ENCODE measurements around the gene NTM.
"Not testable (repeated sequence)": the region's sequence is repeated elsewhere in the genome, so short reads cannot be mapped to it uniquely, and the experiment has no call there.

Gene NTM

DNA sequence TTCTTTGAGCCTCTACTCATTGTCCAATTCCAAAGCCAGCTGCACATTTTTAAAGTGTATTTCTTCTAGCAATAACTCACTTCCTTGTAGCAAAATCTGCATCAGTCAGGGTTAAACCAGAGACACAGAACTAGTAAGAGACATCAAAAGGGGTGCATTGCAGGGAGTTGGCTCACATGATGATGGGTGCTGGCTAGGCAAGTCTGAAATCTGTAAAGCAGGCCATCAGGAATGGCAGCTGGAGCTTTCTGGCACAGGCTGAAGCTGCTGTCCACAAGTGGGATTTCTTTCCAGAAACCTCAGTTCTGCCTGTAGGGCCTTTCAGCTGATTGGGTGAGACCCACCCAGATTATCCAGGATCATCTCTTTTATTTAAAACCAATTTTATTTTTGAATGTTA, 698.1 kb downstream of the NTM start:
- no peak for DNase-seq

DNA sequence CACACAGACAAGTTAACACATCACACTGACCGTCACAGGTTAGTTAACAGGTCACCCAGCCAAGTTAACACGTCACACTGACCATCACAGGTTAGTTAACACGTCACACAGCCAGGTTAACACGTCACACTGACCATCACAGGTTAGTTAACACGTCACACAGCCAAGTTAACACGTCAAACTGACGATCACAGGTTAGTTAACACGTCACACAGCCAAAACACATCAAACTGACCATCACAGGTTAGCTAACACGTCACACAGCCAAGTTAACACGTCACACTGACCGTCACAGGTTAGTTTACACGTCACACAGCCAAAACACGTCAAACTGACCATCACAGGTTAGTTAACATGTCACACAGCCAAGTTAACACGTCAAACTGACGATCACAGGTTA, 699.2 kb downstream of the NTM start:
- DNase-seq: not testable (repeated sequence)

DNA sequence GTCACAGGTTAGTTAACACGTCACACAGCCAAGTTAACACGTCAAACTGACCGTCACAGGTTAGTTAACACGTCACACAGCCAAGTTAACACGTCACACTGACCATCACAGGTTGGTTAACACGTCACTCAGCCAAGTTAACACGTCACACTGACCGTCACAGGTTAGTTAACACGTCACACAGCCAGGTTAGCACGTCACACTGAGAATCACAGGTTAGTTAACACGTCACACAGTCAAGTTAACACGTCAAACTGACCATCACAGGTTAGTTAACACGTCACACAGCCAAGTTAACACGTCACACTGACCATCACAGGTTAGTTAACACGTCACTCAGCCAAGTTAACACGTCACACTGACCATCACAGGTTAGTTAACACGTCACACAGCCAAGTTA, 700.5 kb downstream of the NTM start:
- DNase-seq: not testable (repeated sequence)

DNA sequence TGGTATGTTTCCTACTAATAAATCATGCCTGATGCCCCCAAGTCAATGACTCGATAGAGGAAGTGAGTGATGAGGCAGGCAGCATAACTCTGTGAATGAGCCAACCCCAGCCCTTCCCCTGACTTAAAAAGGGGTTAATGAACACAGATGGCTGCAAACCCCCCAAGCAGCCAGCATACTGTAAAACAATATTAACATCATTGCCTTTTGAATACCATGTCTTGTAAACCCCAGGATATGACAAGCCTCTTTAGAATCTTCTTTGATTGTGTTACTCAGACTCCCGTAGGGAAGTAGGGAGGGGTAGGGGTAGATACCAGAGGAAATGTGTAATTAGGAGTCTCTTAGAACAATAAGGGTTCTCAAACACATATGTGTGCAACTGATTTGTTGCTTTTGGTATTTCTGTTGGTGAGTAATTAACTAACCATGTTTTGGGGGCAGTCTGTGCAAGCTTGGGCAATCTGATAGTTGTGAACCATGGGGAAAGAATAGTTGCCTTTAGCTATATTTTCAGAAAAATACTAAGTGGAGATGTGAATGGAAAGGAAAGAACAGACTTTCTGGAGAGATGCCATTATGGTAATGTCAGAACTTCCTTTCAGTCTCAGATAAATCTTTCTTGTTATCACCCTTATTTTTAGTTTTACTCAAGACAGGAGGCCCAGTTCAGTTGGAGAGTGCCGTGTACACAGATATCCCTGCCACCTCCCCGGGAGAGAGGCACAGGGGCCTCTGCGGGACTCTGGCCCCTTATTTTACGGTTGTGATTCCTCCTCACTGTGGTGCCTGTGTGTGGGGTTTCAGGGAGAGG, 701.8 kb downstream of the NTM start:
- DNase-seq: no peak

DNA sequence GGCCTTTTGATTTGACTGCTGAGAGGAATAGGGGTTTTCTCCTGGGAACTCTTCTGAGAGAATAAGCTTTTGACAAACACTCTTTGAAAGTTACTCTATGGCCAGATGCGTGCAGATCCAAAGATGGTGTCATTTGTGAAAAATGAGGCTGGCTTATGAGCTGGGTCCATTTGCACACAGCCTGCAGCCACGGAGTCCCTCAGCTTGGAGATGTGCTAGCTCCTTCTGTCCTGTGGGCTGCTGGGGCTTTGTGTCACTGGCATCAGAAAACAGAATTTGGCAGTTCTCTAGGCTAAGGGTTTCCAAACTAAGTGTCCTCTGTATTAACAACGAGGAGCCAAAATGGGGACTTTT, 702.4 kb downstream of the NTM start:
- DNase-seq: no peak

DNA sequence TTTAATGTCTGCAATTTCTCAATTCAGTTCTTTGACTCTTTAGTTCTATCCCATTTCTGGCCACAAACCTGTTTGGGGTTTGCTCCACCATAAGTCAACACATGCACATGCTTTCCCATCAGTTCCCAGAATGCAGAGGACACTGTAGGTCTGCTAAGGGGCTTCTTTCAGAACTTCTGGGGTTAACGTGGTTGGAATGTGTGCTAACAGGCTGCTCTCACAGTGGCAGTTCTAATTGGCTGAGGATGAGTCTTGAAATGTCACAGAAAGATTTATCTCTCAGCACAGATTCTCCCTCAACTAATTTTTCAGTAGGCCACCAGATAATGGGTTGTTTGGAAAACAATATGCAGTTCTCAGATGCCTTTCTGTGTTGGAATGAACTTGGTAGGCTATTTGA, 703.4 kb downstream of the NTM start:
- DNase-seq: no peak

DNA sequence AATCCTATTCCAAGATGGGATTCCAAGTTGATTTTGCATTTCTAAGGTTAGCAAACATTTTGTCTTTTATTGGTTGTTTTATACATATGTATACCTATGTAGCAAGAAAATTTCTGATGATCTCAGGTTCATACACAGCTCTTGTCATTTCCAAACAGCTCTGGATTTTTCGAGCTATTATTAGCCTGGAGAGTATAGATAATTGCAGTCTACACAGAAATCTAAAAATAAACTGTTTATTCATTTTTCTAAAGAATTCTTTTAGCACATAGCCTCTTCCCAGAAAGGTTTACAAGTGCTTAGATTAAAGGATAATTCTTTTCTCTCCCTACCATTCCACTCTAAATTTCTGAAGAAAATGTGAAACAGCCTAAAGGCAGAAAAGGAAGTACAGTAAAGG, 705.0 kb downstream of the NTM start:
- DNase-seq: no peak

DNA sequence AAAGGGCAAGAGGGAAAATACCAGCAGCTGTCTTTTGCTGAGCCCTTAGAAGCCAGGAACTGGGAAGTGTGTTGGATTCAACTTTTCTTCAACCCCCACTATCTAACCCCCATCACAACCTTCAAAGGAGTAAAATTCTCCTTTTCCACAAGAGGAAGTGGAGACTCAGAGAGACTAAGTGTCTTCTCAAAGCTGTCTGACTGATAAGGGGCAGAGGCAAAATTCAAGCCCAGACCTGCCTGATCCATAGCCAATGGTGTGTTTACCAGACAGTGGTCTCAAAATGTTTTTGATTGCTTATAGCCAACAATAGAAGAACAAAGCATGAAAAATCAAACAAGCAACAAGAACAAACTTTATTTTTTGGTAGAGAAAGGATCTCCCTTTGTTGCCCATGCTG, 707.0 kb downstream of the NTM start:
- no peak for DNase-seq

DNA sequence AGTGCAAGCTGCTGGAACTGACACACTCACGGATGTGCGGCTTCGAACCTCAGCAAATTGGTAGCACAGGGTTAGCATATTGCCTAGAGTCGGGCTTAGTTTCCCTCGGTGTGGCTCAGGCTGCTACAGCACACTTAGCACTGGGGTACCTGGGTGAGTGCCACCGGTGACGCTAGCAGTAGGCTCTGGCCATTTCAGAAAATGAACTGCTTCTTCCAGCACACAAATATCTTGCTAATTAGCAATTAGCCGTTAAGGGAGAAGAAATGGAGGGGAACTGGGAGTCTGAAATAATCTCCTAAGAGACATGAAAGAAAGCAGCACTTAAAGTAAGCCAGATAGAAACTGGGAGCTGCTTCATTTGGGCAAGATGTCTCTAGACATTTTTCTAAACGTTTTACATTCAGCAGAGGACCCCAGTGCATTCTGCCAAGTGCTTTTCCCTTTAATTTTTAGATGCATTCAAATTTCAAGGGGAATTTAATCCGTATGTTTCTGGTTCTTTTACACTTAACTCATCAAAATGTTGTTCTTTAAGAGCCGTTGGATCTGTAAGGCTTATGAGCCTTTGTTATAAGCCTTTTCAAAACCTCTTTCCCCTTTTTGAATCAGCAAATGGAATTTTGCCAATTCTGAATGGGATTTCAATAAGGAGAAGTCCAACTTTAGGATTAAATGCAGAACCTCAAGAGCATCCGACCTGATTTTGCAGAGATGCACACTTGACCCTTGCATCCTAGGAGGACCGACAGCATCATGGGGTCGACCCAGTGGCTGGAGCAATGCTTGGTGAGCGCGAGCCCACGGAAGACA, 708.1 kb downstream of the NTM start:
- DNase-seq: no peak

DNA sequence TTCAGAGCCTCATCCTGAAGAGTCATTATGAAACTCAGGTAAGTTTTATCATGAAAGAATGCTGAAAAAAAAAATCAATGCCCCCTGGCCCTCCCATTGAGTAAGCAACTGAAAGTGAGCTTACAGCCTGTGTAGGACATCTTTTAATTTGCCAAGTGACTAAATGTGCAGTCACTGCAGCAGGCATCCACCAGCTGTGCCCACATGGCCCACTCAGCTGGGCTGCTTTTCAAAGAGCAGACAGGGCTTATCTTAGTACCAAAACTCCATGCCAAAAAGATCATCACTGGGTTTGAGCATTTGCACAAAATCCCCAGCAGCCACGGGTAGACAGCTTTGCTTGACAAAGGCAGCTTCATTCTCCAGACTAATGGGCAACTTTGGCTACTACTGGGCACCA, 709.7 kb downstream of the NTM start:
- DNase-seq: no peak

DNA sequence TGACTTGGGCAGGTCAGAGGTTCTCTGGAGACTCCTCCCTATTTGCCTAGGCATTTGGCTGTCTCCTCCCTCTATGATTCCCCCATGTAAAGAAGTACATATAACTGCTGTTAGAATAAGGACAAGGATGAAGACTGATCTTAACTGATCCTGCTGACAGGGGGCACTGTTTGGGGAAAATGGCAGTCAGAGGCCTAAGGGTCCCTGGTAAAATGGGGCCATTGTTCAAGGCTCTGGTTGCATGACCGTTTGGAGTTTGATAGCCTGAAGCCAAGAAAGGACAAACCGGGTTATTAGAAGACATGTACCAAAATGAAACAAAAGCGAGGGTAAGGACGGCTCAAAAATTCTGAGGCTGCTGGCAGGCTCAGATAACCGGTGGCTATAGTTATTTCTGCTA, 712.2 kb downstream of the NTM start:
- no peak for DNase-seq

DNA sequence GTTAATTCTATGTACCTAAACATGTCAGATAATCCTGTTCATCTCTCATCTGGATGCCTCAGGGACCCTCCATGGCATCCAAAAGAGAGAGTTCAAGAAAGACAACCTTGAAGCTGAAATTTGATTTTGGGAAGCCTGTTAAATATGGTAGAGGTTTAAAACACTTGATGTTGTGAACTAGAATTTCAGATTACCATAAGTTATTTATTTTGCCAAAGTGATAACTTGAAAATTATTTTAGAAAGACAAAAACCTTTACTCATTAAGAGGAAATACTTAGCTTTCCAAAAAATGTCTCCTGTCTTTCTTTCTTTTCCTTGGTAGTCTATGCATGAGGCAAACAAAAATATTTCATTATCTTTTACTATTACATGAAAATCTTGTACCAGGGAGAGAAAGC, 714.0 kb downstream of the NTM start:
- DNase-seq: no peak

DNA sequence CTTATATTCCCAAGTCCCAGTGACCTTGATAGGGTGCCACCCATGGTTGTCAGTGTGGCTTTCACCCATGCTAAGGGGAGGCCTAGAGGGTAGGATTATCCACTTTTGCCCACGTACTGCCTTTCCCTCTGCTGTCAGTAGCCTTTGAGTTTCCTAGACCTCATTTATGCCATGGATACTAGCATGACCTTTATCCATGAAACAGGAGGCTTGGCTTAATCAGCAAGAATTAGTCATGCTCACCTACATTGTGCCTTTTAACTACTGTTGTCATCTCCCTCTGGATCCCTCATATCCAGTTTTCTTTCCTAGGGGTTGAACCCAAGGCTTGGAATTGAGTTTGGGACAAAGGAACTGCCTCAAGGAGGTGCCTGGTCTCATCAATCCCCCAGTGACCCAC, 716.7 kb downstream of the NTM start:
- DNase-seq: no peak

DNA sequence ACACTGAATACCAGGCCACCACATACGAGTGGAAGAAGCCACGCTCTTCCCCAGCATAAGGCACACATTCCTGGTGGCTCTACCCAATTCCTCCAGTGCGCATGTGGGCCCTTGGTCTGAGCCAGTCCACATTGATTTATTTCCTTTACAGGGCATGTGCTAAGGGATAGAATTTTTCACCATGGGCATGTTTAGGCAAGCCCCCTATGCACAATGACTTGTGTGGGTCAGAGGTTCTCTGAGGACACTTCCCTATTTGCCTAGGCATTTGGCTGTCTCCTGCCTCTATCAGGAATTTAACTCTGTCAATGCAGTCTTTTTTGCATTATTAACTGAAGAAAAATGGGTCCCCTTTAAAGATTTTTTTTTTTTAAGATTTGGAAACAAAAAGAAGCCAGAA, 718.1 kb downstream of the NTM start:
- no peak for DNase-seq

DNA sequence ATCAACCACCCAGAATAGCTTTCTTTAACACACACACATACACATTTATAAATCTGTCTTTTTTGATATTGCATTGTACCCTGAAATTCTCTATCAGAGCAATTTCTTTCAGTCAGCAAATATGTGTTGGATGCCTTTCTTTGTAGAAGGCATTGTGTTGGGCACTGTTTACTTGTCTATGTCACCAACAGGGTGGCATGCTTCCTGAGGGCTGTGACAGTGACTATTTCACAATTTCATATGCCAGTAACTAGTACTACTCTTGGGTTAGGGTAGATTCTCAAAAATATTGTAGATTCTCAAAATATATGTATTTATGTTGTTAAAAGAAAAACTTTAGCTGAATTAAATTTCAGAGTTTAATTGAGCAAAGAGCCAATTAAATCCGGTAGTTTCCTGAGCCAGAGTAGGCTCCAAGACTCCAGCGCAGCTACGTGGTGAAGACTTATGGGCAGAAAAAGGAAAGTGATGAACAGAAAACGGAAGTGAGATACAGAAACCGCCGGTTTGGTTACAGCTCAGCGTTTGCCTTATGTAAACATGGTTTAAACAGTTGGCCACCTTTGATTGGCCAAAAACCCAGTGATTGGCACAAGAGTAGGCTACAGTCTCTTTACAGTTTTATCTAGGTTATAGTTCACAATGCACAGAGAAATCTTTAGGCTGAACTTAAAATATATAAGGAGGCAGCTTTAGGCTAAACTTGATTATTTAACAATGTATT, 723.3 kb downstream of the NTM start:
- DNase-seq: peak; percentile 69 to 72

DNA sequence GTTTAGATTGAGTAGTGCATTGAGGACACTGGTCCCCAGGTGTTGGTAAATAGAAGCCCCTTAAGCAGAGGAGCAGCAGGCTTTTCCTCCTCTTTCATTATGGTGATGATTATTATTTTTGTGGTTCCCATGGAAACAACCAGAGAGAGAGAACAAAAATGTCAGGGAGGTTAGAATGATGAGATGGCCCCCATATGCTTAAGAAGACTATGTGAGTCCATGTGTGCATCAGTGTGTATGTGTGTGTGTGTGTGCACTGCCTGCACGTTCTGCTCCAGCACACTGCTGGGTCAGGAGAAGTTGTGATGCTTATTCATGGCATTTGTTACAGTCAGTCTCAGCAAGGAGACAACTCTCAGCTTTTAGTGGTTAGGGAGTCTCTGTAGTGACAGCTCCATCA, 724.2 kb downstream of the NTM start:
- DNase-seq: no peak

DNA sequence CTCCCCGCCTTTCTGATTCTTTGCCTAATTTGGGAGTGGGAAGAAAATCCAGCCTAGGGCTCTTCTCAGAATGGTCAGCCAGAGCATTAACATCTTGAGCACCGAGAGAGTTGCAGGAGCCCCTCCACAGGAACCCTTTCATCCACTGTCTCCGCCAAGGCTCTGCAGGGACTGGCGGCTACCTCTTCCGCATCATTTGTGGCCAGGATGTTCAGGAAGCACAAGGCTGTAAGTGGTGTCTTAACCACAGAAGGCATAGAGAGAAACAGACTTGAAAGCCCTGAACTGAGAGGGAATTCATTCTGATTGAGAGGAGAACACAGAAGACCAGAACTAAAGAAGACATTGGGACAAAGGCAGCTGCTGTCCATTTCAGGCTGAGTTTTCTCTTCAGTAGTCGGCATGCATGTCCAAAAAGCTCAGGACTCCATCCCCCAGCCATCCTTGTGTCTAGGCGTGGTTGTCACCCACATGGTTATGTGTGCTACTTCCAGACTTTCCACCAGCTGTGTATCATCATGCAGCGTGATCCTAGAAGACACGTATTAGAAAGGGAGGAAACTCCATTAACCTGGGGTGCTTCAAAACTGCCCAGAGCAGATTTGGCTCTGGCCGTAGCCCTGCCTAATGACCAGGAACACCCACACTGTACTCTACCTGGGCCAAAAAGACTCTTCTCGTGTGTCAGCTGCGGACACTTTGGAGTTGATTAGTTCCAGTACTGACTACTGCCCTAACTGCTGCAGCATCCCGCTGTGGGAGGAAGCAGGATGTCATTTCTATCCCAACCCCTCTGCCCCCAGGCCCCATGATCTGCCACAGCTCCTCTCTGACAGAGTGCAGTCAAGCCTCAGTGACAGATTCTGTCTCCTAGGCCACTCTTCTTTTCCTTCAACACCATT, 725.1 kb downstream of the NTM start:
- no peak for DNase-seq

DNA sequence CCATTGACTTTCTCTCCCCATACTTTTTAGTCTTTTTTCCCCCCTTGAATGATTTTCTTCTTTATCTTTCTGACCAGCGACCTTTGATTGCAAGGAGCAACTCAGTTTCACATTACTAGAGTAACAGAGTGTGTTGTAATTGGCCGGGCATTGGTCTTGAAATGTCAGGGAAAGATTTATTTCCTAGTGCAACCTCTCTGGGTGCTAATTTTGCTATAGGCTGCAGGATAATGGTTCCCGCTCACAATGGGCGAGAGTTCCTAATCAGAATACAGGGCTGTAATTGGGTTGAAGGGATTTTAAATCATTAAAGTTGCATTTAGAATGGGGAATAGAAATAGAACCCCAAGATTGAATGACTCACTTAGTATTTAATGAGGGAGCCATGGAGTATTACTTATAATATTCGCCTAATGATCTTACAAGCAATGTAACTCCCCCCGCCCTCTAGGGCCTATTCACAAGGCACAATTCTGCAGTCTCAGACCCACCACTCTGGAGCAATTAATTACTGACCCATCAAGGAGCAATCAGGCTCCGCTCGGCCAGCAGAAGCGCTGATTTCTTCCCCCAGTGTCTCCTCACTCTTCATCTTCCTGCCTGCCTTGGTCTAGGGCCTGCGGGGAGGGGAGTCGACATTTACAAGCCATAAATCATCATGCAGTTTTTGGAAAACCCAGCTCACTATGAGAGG, 725.9 kb downstream of the NTM start:
- DNase-seq: no peak

DNA sequence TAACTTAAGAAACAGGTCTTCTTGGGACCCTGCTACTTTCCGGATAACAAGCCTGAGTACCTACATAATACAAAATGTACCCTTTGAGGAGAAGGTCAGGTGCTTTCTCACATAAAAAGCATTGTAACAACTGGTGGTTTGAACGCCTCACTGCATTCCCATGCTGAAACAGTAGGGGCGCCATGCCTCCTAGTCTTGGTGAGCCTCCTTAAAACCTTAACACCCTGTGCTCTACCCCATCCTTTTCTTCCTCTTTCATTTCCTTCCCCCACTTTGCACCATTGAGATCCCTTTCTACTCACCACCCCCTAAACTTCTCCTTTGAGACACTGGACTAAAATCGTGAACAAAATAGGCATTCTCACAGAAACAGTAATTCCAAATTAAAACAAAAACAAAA, 729.3 kb downstream of the NTM start:
- peak; percentile 36 to 70 for DNase-seq

DNA sequence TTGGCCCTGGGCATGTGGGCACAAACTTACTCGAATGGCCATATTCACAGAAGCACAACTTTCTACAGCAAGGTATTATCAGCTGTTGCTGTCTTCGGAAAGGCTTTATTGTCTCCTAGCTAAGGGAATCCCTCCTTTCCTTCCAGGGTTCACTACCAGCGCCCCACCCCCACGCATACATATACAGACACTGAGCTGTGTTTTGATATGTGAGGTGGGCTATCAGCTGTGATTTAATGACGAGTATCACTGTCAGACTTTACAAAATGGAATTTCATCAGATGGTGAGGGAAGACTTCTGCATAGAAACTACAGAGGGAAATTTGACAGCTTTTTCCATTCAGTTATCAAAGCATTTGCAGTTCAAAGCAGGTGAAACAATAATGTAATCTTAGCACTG, 730.2 kb downstream of the NTM start:
- DNase-seq: no peak

DNA sequence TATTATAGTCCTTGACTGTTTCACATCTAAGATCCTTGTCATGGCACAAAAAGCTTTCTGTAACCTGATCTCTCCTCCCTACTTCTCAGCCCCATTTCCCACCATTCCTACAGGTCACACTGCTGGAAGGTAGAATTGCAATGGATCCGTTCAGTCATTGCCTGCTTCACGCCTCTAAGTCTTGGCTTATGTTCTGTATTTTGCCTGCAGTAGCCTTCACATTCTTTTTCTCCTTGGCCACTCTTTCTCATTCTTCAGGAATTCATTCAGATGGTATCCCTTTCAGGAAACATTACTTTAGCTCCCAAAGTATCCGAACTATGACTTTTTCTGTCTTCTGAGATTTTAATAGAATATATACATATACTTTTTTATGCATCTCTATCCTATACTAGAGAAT, 731.5 kb downstream of the NTM start:
- DNase-seq: no peak

DNA sequence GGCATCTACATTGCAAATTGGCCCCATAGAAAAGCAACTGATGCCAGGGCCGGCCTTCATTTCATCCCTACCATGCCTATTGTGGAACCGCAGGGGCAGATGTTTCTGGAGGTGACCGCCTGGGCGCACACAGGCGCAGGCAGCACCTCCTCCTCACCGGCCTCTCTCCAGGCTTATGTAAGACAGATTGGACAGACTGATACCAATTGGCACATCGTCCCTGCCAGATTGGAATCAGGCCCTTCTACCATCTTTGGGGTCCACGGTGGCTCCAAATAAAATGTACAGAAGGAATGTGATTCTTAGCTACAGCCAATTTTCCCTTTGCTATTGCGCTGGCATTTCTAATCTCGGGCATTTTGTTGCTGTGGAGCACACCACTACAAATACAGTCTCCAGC, 732.6 kb downstream of the NTM start:
- DNase-seq: no peak

All from inflammatory macrophage treated with lipopolysaccharide for 1 hour (primary cell).